K562 (cell line): Measurements from ENCODE around the gene FSHR. TPM values are rescaled to one million over a fixed set of nuclear protein-coding genes. Genes with fewer than 3 reads are reported as not detected.

ENCODE experiments used
- GTF2E2 ChIP-seq: fragments of 200-800 bp; sonication (Bioruptor generic); IDR thresholded peaks from 2 replicates; pipeline ENCODE4 v1.6.1; 2016; ENCODE audit warnings: missing genetic modification characterization, missing compliant biosample characterization
- SMARCC2 ChIP-seq: fragments of 450-650 bp; IDR thresholded peaks from 2 replicates; pipeline ENCODE4 v1.6.1; 2017; ENCODE audit warnings: antibody characterized with exemption, moderate library complexity, mild to moderate bottlenecking, low read depth
- SNIP1 ChIP-seq: fragments of 450-650 bp; IDR thresholded peaks from 2 replicates; pipeline ENCODE4 v1.7.1; 2017; ENCODE audit warnings: low read depth, mild to moderate bottlenecking
- TSHZ1 ChIP-seq: fragments of 250-450 bp; sonication (Bioruptor Pico); IDR thresholded peaks from 2 replicates; pipeline ENCODE4 v1.4.0; 2020; ENCODE audit warnings: mild to moderate bottlenecking, moderate library complexity
- ZNF23 ChIP-seq: fragments of 250-450 bp; sonication (Bioruptor Pico); IDR thresholded peaks from 2 replicates; pipeline ENCODE4 v1.4.0; 2020; ENCODE audit warnings: mild to moderate bottlenecking
- ZNF609 ChIP-seq: sonication (generic); formaldehyde crosslinking; IDR thresholded peaks from 2 replicates; pipeline ENCODE4 v1.8.1; 2023; ENCODE audit warnings: missing genetic modification reagents, mild to moderate bottlenecking, borderline replicate concordance
- polyA plus RNA-seq, 8 experiments: library from polyadenylated mRNA; depleted of rRNA in 4 of 8; stranded (reverse) in 5 of 8; unstranded in 3 of 8; fragments of >200 nt; fragmentation: Nextera tagmentation in 2 of 8; fragmentation: Illumina TruSeq in 1 of 8; extraction: Ambion mirVana in 2 of 8; extraction: Trizol in 1 of 8; gene quantifications; 2 replicates each; pipeline versions ENCODE4 v1.2.1 to v1.2.3, GENCODE V29; 2011 to 2014; ENCODE audit warnings: inconsistent platforms in 1 of 8, missing spikeins in 1 of 8
- total RNA-seq, 7 experiments: library from RNA; depleted of rRNA in 6 of 7; stranded (reverse); fragments of >200 nt in 6 of 7; fragmentation: Illumina TruSeq in 2 of 7; extraction: Trizol in 2 of 7; gene quantifications; 2 replicates each; pipeline versions ENCODE4 v1.2.1 to v1.2.3, GENCODE V29; 2011 to 2021; ENCODE audit warnings: low replicate concordance in 1 of 7

The FSHR gene
- total and polyA plus RNA-seq, 9 of the 15 experiments (the other 6 are each of a cell fraction or from before 2014, with no cell fraction given), result not detected

- TF ChIP-seq TSHZ1, result no peak
- no peak for TF ChIP-seq SMARCC2
- no peak for TF ChIP-seq ZNF23
- no peak for TF ChIP-seq SNIP1
- TF ChIP-seq GTF2E2 (tag), result no peak
- TF ChIP-seq ZNF609 (CRISPR knock-in tag), result no peak
Measured at GRCh38 chr2:49192036-49192435, 37.7 kb upstream of the FSHR start (continued).
